Heart left ventricle (tissue), 13 donors: ENCODE measurements around the gene RANBP10.

Source experiments
- POLR2A ChIP-seq, 2 donors: fragments of 450-650 bp; IDR thresholded peaks; one replicate each; pipeline ENCODE4 v1.6.1; 2017; ENCODE audit warnings: antibody characterized with exemption in 2 of 2, mild to moderate bottlenecking in 2 of 2, moderate library complexity in 2 of 2
- TF ChIP-seq, protein P1 (sequence below), 12 donors: fragments of 200-600 bp; sonication (generic) in 4 of 12; IDR thresholded peaks; one replicate each; pipeline versions ENCODE4 v1.5.0 to v1.8.0; 2018 to 2022; ENCODE audit warnings: antibody characterized with exemption in 12 of 12, mild to moderate bottlenecking in 5 of 12
- donor health status: ischemic (EF 13 %, LVEDD 7.1; RV severe dilation, severe dysfunction).
- donor health status: DM: no; HTN: yes; CAD: no.
- donor health status: DM: no; HTN: no; CAD: no.
- donor health status: ischemic (EF 25% LVEDD 6.9; RV normal size, moderate dysfunction).
- donor health status: ischemic (EF 25% LVEDD 5.7; RV mildly dilated, moderate dysfunction).
- donor health status: ischemic (EF 35%, LVEDD 5.7; RV mildly dilated, moderate dysfunction).
- donor health status: nonischemic (EF 11% LVEDD 7.7; RV severe dilation, severe dysfunction).
- donor health status: DM: yes; HTN: yes; CAD: no.
- donor health status: PGD.
- donor health status: ischemic (EF 29% LVEDD 5.4; RV normal size, mild dysfunction).
- donor health status: nonischemic (EF 23%, LVEDD 6.1; RV moderate dilation, normal function).

- no peak for TF ChIP-seq POLR2A (IDR thresholded peaks at IDR 0.05)
- TF ChIP-seq, protein P1, sequence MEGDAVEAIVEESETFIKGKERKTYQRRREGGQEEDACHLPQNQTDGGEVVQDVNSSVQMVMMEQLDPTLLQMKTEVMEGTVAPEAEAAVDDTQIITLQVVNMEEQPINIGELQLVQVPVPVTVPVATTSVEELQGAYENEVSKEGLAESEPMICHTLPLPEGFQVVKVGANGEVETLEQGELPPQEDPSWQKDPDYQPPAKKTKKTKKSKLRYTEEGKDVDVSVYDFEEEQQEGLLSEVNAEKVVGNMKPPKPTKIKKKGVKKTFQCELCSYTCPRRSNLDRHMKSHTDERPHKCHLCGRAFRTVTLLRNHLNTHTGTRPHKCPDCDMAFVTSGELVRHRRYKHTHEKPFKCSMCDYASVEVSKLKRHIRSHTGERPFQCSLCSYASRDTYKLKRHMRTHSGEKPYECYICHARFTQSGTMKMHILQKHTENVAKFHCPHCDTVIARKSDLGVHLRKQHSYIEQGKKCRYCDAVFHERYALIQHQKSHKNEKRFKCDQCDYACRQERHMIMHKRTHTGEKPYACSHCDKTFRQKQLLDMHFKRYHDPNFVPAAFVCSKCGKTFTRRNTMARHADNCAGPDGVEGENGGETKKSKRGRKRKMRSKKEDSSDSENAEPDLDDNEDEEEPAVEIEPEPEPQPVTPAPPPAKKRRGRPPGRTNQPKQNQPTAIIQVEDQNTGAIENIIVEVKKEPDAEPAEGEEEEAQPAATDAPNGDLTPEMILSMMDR (IDR thresholded peaks at IDR 0.05): no peak
These were observed 90.3 kb downstream of the RANBP10 start for GRCh38 chr16:67716097-67716496.
